KG1 (cell line): ENCODE data around the gene CTBP1.

ENCODE experiments used
- DNase-seq: peaks from one replicate; lab custom pipeline; 2025; lab: John Stamatoyannopoulos, UW

The CTBP1 gene

GRCh38 chr4:1195891-1196401 is 53.0 kb downstream of the CTBP1 start:
- DNase-seq, result no peak

DNA sequence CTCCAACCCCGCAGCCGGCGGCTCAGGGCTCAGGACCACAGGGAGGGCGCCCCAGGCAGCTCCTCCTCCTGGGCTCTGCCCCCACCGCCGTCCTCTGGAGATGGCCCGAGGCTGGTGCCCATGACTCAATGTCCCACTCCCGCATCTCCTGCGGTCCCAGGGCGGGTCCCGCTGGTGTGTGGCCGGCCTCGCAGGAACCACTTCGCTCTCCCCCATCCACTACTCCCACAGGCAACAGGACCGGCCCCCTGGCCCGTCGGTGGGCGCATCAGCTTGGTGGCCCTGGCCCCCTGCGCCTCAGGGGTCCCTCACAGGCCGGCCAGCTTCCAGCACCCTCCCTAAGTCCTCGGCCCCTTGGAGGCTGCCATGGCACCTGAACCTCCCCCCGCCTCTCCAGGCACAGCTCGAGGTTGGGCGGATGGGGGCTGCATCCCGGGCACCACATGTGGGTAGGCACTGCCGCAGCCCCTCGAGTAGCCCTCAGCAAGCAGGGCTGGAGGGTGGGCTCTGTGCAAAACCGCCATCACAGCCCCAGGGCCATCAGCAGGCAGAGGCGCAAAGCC is 53.7 kb downstream of the CTBP1 start:
- DNase-seq, result no peak

DNA sequence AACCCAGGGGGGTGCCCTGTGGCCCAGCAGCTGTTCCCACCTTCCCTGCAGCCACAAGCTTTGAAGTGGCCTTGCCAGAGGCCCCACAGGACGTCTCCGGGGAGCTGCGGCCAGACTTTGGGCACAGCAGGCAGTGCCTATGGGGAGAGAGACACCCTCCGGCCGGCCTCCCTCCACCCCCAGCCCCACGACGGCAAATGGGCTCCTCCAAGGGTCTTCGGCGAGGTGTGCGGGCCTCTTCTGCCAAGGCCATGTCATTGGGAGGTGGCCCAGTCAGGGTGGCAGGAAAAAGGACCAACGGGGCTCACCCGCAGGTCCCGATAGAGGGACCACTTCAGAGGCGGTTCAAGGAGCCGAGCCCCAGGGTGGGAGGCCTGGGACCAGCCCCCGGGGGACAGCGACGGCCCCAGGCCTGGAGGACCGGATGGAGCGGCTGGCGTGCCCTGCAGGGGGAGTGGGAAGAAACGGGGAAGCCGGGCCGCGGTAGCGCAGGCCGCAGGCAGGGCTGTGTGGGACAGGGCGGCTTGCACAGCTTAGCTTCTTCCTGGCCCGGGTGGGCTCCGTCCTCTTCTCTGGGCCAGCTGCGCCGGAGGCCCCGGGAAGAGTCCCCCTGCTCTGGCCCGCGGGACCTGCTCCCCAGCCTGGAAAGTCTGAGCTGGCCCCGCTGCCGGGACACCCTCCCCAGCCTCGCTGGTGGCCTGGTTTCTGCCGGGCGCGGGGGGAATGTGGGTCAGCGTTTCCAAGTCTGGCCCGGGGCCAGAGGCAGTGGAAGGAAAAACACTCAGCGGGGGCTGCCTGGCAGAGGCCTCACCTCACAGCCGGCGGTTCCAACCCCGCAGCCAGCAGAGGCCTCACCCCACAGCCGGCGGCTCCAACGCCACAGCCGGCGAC is 54.7 kb downstream of the CTBP1 start:
- DNase-seq, result no peak

DNA sequence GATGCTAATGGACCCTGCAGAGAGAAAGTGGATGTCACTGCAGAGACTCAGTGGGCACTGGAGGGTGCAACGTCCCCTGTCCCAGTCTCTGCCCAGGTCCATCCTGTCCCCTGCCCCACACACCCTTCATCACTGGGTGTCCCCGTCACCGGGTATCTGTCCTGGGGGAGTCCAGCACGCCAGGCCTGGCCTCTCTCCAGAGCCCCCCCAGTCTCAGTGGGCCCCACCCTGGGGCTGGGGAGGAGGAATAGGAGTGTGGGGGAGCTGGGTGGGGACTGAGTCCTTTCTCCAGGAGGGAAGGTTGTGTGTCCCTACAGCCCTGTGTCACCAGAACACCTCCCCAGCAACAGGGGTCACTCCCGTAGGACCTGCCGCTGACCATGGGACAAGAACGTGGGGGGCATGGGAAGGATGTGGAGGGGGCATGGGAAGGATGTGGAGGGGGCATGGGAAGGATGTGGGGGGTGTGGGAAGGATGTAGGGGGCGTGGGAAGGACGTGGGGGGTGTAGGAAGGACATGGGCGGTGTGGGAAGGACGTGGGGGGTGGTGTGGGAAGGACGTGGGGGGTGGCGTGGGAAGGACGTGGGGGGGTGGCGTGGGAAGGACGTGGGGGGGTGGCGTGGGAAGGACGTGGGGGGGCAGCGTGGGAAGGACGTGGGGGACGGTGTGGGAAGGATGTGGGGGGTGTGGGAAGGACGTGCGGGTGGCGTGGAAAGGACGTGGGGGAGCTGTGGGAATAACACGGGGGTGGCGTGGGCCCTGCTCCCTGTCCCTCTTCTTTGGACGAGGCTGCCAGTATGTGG is 55.5 kb downstream of the CTBP1 start:
- DNase-seq, result no peak

DNA sequence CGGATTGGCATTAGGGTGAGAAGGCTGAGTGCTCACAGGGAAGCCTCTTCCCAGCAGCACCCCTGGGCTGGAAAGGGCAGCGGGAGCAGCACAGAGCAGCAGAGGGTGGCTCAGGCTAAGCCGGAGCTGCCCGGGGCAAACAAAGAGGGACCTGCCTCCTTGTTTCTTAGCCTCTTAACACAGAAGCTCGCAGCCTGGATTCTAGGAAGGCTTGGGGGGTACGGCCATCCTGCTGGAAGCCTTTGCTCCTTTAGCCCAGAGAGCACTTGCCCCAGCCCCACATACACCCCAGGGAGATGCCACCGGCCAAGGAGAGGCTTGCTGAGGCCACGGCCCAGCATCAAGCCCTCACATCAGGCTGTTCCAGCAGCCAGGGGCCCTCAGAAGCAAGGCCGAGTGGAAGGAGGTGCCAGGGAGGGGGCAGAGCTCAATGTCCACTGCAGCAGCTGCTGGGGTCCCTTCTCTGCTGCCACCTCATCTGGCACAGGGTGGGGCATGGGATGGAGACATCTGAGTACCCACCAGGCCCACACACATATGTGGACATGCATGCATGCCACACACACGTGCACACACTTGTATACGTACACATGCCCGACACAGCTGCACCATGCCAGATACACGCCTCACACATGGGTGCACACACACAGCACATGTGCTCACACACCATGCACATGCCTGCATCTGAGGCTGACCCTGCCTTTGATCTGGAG is 56.3 kb downstream of the CTBP1 start:
- DNase-seq, result no peak

- no peak for DNase-seq
These were observed 56.8 kb downstream of the CTBP1 start for GRCh38 chr4:1192091-1192492.

DNA sequence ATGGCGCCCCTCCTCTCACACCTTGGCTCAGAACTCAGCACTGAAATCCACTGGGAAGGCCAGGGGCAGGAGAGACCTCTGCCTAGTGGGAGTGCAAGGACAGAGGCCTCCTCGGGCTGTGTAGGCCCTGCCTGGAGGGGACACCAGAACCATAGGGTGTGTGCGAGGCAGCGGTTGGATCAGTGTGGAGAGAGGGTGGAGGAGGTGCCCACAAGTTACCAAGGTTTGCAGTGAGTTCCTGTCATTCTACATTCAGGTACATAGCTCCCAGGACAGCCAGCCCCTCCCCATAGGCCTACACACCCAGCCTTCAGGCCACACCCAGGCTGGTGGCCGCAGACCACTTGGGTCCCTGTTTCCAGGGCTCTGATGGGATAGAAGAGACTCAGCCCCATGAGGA is 57.3 kb downstream of the CTBP1 start:
- DNase-seq, result no peak

- DNase-seq, result no peak
These were observed 61.7 kb downstream of the CTBP1 start for GRCh38 chr4:1187182-1187581.

- no peak for DNase-seq
These were observed 64.8 kb downstream of the CTBP1 start for GRCh38 chr4:1183985-1184773.

GRCh38 chr4:1182313-1182712 is 66.6 kb downstream of the CTBP1 start:
- no peak for DNase-seq

GRCh38 chr4:1180663-1181062 is 68.3 kb downstream of the CTBP1 start:
- DNase-seq, result no peak

DNA sequence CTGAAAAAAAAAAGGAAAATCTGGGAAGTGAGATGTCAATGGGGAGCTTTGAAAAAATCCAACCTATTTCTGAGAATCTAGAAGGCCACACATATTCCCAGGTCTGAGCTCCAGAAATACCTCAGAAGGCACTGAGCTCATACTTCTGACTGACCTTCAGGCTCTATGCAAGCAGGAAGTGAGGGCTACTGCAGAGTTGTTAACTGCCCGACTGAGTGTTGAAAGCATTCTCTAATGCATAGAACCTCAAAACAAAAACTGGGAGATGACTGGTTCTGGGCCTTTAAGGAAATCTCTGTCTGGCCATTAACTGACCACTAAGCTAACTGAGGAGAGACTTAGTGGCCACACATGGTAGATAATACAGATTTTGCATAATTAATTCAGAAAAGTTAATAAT is 69.0 kb downstream of the CTBP1 start:
- no peak for DNase-seq

DNA sequence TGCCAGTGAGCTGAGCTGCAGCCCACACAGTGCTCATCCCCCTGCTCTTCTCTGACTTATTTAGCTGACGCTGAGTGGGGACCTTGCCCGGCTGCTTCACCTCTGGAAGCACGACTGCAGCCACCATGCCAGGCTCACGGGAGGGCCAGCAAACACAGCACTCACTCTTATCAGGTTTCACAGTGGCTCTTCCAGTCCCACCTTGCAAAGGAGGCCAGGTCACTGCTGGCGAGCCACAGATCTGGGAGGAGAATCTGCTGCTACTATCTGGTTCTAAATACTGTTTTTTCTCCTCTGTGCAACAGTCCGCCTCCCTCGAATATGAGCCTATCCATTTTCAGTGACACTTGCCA is 69.9 kb downstream of the CTBP1 start:
- DNase-seq, result no peak

DNA sequence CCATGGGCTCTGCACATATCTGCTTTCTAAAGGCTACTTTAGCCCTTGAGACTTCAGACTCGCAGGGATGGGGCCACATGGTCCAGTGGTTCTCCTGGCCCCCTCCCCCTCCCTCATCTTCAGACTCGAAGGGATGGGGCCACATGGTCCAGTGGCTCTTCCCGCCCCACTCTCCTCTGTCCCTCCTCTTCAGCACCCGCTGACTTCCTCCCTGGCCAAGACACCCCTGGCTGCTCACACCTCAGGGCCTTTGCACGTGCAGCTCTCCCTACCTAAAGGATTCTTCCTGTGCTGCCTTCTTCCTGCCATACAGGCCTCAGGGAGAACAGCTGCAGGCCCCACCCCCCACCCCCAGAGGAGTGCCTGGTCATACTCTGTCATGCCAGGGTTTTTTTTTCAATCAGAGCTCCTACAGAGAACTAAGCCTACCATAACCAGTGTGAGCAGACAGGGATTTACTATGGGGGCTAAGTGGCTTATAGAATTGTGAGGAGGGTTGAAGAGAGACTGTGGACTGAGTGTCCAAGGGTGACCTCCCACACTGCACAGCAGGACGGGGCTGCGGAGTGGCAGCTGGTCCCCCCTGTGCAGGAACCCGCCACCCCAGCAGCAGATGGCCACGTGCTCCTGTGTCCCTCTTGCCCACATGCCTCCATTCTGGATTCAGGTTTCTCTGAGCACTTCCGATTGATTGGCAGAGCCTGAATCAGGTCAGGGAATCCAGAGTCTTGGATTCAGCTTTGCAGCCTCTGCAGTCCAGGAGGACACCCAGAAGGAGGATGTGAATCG is 70.4 kb downstream of the CTBP1 start:
- no peak for DNase-seq

- DNase-seq, result no peak
These were observed 71.4 kb downstream of the CTBP1 start for GRCh38 chr4:1177274-1178141.

DNA sequence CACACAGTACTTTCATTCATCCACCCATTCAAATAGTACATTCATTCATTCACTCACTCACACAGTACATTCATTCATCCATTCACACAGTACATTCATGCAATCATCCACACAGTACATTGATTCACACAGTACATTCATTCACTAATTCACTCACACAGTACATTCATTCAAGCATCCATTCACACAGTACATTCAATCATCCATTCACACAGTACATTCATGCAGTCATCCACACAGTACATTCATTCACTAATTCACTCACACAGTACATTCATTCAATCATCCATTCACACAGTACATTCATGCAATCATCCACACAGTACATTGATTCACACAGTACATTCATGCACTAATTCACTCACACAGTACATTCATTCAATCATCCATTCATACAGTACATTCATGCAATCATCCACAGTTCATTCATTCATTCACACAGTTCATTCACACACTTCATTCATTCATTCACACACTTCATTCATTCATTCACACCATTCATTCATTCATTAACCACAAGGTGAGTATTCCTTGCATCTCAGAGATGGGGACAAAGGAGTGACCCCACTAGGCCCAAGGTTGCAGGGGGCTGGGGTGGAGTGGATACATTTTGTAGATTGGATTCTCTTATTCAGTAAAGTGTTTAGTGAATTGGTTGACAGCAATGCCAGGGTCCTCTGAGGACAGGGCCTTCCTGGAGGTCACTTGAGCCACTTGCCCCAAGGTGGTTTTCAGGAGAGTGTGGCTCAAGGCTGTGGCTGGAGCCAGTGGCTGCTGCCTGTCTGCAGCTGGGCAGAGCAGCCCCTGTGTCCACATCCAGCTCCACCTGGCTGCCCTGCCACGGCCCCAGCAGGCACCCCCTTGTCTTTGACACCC is 72.3 kb downstream of the CTBP1 start:
- DNase-seq, result no peak

- DNase-seq, result no peak
These were observed 73.2 kb downstream of the CTBP1 start for GRCh38 chr4:1175635-1176229.
